Natural killer cell treated with Interleukin-12 subunit alpha and Interleukin-12 subunit beta and Interleukin-15 and Interleukin-18, amount 100 ng/mL, for 72 hours (primary cell): ENCODE results near the gene UBE2E3. TPM values are rescaled to one million over a fixed set of nuclear protein-coding genes. Genes with fewer than 3 reads are reported as not detected.
A peak's percentile ranks its signal among the peaks of the same experiment; 100 is the strongest.
"Not testable (repeated sequence)": the region's sequence is repeated elsewhere in the genome, so short reads cannot be mapped to it uniquely, and the experiment has no call there.

Experiments
- ATAC-seq, 2 donors: fragments of 150-1000 bp; cut with Tn5 transposase in 1 of 2; sonication (Bioruptor Pico), chemical (Tn5 transposase) in 1 of 2; 2 replicates each; pipeline ENCODE4 v1.10.0; 2021
- DNase-seq: peaks from one replicate; pipeline ENCODE4 v3.0.0; 2022; ENCODE audit warnings: low spot score
- H3K27ac Mint-ChIP-seq, 2 donors: 1 replicate in 1 of 2; 2 replicates in 1 of 2; pipeline ENCODE4 v1.8.0; 2022; ENCODE audit warnings: mixed read lengths in 2 of 2, mild to moderate bottlenecking in 1 of 2, moderate library complexity in 1 of 2
- H3K27me3 Mint-ChIP-seq, 2 donors: 1 replicate in 1 of 2; 2 replicates in 1 of 2; pipeline ENCODE4 v1.8.0; 2022; ENCODE audit warnings: mixed read lengths in 2 of 2
- H3K36me3 Mint-ChIP-seq: one replicate; pipeline ENCODE4 v1.8.0; 2022; ENCODE audit warnings: mixed read lengths
- H3K4me1 Mint-ChIP-seq, 2 donors: 1 replicate in 1 of 2; 2 replicates in 1 of 2; pipeline ENCODE4 v1.8.0; 2022; ENCODE audit warnings: low read depth in 2 of 2, mixed read lengths in 2 of 2, mild to moderate bottlenecking in 1 of 2
- H3K4me3 Mint-ChIP-seq: one replicate; pipeline ENCODE4 v1.8.0; 2022; ENCODE audit warnings: mixed read lengths
- H3K9me3 Mint-ChIP-seq: 2 replicates; pipeline ENCODE4 v1.8.0; 2022; ENCODE audit warnings: mixed read lengths
- total RNA-seq, 2 donors: library from RNA; stranded (reverse); gene quantifications; one replicate each; pipeline ENCODE4 v1.2.3, GENCODE V29; 2022

Gene UBE2E3
- total RNA-seq = 10 to 100 TPM; 36.5 to 39.1 TPM

DNA sequence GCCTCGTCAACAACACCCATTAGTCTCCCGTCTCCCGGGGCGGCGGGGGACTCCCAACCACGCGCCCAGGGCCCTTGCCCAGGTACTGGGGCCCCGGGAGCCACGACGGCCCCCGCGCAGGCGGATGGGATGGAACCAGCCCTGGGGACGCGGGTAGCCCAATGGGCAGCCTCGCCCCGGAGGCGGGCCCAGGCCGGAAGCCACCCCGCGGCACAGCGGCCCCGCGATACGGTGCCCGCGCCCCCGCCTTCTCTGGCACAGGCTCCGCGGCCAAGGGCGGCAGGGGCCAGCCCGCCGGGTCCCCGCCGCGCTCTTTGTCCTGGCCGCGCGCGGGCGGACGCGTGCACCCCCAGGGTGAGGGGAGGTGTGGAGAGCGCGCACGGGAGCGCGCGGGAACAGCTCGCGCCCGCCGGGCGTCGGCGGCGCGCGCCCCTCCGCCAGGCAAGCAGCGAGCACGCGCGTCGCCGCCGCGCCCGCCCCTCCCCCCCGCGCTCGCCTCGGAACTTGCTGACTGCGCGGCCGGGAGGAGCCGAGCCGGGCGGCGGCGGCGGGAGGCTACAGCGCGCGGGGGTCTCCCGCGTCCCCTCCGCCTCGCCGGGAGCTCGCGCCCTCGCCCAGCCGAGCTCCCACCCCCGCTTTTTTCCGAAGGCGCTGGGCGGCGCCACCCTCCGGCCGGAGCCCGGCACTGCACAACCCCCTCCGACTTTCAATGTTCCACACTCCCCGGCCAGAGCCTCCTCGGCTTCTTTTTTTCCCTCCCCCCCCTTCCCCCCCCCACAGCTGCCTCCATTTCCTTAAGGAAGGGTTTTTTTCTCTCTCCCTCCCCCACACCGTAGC is at the start of gene UBE2E3:
Gene UBE2E3, plus strand, starts transcription at position 500 of the 837 bp plus-strand sequence. CDS start 1,438 bp downstream, outside the sequence.
- no peaks in the 10 kb centered on the region for H3K9me3 Mint-ChIP-seq
- peaks cover 18% of the 10 kb centered on the region for H3K36me3 Mint-ChIP-seq
- peak within 1 kb of the TSS; percentile 97 for H3K4me3 Mint-ChIP-seq
- ATAC-seq = peak; percentile 93 to 94
- H3K27me3 Mint-ChIP-seq = peaks cover 0 to 3% of the 10 kb centered on the region in 2 donors
- H3K27ac Mint-ChIP-seq = peak within 1 kb of the TSS; percentile 82 to 96
- peak; percentile 86 for DNase-seq
- H3K4me1 Mint-ChIP-seq = peaks cover 25 to 40% of the 10 kb centered on the region in 2 donors

DNA sequence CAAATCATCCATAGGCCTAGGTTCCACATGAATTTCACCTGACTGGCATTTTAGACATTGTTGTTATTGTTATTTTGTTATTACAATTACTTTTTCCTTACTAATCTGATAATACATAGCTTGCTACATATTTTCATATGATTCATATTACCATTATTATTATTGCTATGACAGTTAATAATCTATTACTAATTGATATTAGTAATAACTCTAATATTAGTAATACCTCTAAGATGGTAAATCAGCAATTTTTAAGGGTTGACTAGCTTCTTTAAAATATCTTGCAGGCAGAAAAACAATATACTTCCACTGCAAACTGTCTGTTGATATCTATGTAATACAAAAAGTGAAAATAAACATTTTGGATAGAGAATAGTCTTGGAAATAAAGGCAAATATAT is 48.6 kb upstream of the UBE2E3 start:
- Mint-ChIP-seq H3K4me1 (no peaks in the 10 kb centered on the region), H3K36me3 (no peaks in the 10 kb centered on the region)

DNA sequence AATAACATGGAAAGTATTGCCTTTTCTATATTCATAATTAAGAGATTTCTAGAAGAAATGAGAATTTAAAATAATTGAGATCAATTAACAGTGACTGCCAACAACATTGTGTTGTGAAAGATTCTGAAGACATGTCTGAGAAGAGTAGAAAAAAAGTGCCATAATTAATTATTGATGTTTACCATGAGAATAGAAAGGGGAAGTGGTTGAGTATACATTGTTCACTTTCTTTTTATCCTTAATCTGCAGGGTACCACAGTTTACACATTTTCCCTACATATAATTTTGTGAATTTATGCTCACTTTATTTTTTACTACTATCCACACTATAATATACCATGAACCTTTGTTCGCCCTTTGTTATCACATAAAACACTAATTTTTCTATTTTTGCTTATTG is 47.1 kb upstream of the UBE2E3 start:
- DNase-seq = no peak
- Mint-ChIP-seq H3K4me1 (peaks cover 9 to 11% of the 10 kb centered on the region in 2 donors), H3K36me3 (peaks cover 9% of the 10 kb centered on the region), H3K27me3 (peaks cover 7 to 10% of the 10 kb centered on the region in 2 donors), H3K4me3 (no peak overlapping the region), H3K9me3 (peaks cover 4% of the 10 kb centered on the region), H3K27ac (no peak overlapping the region)
- no peak for ATAC-seq

More for the DNA sequence above, 48.6 kb upstream of the UBE2E3 start:
- no peaks in the 10 kb centered on the region for H3K9me3 Mint-ChIP-seq
- H3K27ac Mint-ChIP-seq = no peak overlapping the region
- DNase-seq = no peak
- no peak overlapping the region for H3K4me3 Mint-ChIP-seq
- ATAC-seq = no peak
- peaks cover 14 to 24% of the 10 kb centered on the region in 2 donors for H3K27me3 Mint-ChIP-seq

DNA sequence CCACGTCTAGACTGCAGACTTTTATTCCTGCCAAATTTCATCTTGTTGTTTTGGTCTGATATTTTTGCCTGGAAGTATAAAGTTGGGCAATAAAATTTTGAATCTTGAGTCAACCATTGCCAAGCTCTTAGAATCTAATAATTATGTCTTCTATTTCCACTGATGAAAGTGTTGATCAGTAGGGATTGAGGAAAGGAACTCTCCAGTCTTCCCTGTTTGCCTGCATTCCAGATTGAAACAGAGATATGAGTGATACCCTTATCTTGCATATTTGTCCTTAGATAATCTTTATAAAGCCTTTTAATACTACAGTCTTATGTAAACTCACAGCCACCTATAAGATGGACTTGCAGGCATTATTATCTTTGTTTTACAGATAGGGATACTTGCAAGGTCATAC is 45.5 kb upstream of the UBE2E3 start:
- peaks cover 10 to 11% of the 10 kb centered on the region in 2 donors for H3K27me3 Mint-ChIP-seq

DNA sequence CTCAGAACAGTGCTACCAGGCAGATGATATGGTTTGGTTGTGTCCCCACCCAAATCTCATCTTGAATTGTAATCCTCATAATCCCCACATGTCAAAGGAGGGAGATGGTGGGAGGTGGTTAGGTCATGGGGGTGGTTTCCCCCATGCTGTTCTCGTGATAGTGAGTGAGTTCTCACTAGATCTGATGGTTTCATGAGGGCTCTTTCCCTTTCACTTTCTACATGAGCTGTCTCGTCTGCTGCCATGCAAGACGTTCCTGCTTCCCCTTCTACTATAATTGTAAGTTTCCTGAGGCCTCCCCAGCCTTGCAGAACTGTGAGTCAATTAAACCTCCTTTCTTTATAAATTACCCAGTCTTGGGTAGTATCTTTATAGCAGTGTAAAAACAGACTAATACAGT is 42.9 kb upstream of the UBE2E3 start:
- ATAC-seq = peak; percentile 73 to 92
- H3K4me1 Mint-ChIP-seq = peaks cover 16 to 17% of the 10 kb centered on the region in 2 donors

More for the DNA sequence above, 45.5 kb upstream of the UBE2E3 start:
- DNase-seq = no peak
- peaks cover 16% of the 10 kb centered on the region for H3K36me3 Mint-ChIP-seq
- no peak for ATAC-seq
- H3K9me3 Mint-ChIP-seq = peaks cover 5% of the 10 kb centered on the region
- no peak overlapping the region for H3K4me3 Mint-ChIP-seq
- H3K4me1 Mint-ChIP-seq = peaks cover 14 to 17% of the 10 kb centered on the region in 2 donors
- no peak overlapping the region for H3K27ac Mint-ChIP-seq

DNA sequence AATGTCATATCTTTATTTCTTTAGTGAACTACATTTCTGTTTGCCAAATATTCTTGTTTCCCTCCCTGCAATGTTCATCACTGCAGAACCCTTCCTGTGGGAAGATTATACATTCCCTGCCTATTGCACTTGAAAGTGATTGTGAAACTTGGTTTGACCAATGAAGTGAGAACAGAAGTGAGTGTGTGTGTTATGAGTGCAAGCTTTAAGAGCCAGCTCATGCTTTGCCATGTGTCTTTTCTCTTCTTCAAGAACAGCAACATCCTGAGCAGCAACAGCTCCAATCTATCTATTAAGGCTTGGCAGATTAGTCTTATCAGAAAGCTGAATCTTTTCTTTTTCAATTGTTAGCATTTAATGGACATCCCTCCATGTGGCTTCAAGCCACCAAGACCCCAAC is 42.0 kb upstream of the UBE2E3 start:
- Mint-ChIP-seq H3K27ac (no peak overlapping the region), H3K4me3 (no peak overlapping the region), H3K4me1 (peaks cover 16 to 17% of the 10 kb centered on the region in 2 donors), H3K36me3 (peaks cover 19% of the 10 kb centered on the region), H3K27me3 (peaks cover 13 to 15% of the 10 kb centered on the region in 2 donors), H3K9me3 (peaks cover 6% of the 10 kb centered on the region)
- DNase-seq = no peak
- ATAC-seq = peak in 1 of 2 donors; percentile 64

More for the DNA sequence above, 42.9 kb upstream of the UBE2E3 start:
- not testable (repeated sequence) for H3K9me3 Mint-ChIP-seq, H3K4me3 Mint-ChIP-seq
- Mint-ChIP-seq H3K27ac (peak overlapping the region in 1 of 2 donors; percentile 76), H3K27me3 (peaks cover 13 to 15% of the 10 kb centered on the region in 2 donors), H3K36me3 (peaks cover 19% of the 10 kb centered on the region)
- peak; percentile 67 for DNase-seq

DNA sequence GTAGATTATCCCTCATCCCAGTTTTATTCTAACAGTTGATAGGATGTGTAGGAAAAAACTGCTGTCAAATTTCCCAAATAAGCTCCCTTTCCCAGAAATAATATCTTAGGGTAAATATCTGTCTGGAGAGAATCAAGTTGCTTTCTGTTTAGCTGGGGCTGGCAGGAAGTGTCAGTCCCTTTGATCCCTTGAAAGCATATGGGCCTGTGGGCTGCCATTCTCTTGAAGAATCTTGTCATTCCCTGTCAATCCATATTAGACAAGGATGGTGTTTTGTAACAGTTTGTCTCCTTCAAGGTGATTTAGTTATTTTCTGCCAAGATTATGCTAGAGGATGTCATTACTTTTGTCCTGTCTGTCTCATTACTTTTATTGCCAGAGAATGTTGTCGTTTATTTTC is 37.1 kb upstream of the UBE2E3 start:
- Mint-ChIP-seq H3K4me3 (no peak overlapping the region), H3K27ac (no peak overlapping the region), H3K36me3 (peaks cover 10% of the 10 kb centered on the region), H3K4me1 (peaks cover 6 to 7% of the 10 kb centered on the region in 2 donors), H3K9me3 (peaks cover 2% of the 10 kb centered on the region), H3K27me3 (peaks cover 23 to 27% of the 10 kb centered on the region in 2 donors)
- DNase-seq (no peak), ATAC-seq (no peak)

DNA sequence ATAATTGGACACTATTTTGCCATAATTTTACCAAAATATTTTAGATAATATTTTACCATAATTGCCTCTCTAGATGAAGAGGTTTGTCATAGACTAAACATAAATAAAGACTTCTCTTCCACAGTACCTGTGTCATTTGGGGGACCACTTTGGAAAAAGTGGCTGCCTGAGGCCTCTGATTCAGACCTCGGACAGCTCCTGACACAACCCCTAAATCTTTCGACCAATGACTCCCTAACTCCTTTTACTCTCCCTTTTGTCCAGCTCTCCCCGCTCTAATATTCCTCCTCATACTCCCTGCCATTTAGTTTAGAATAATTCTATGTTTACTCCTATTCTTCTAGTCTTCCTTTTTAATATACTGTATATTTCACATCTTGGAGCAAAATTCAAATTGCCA is 36.0 kb upstream of the UBE2E3 start:
- ATAC-seq (no peak), DNase-seq (no peak)
- Mint-ChIP-seq H3K4me3 (no peak overlapping the region), H3K36me3 (peaks cover 8% of the 10 kb centered on the region), H3K4me1 (peaks cover 0 to 7% of the 10 kb centered on the region in 2 donors), H3K9me3 (peaks cover 2% of the 10 kb centered on the region), H3K27me3 (peaks cover 24 to 34% of the 10 kb centered on the region in 2 donors), H3K27ac (no peak overlapping the region)

DNA sequence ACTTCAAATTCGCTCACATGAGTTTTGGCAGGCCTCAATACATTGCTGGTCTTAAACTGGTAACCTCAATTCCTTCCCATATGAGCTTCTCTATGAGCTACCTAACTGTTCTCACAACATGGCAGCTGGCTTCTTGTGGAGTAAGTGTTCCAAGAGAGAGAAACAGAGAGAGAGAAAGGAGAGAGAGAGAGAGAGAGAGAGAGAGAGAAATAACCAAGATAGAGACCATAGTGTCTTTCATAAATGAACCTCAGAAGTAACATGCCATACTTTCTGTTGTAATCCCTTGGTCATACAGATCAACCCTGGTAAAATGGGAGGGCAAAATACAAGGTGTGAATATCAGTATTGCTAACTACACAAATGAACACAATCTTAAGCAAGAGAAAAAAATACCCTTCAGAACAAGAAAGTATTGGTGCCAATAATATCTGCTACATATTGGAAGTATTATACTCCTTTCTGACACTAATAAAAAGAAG is 33.2 kb upstream of the UBE2E3 start:
- Mint-ChIP-seq H3K36me3 (no peaks in the 10 kb centered on the region), H3K4me3 (no peak overlapping the region), H3K4me1 (peaks cover 3 to 6% of the 10 kb centered on the region in 2 donors), H3K27me3 (peaks cover 25 to 50% of the 10 kb centered on the region in 2 donors), H3K9me3 (no peaks in the 10 kb centered on the region), H3K27ac (no peak overlapping the region)
- peak; percentile 64 to 68 for ATAC-seq
- no peak for DNase-seq

DNA sequence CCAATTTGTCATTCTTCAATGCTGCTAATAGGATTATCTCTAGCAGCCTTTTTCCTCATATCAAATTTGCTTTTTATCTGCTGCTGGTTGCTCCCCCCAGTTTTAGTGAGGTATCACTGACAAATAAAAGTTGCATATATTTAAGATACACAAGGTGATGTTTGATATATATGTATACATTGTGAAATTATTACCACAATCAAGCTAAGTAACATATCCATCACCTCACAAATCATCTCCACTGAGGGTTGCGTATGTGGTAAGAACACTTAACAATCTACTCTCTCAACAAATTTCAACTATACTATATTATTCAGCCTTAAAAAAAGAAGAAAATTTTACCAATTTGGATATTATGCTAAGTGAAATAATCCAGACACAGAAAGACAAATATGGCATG is 30.5 kb upstream of the UBE2E3 start:
- H3K4me3 Mint-ChIP-seq = no peak overlapping the region
- H3K9me3 Mint-ChIP-seq = no peaks in the 10 kb centered on the region
- peaks cover 3 to 6% of the 10 kb centered on the region in 2 donors for H3K4me1 Mint-ChIP-seq
- H3K36me3 Mint-ChIP-seq = no peaks in the 10 kb centered on the region
- peaks cover 26 to 45% of the 10 kb centered on the region in 2 donors for H3K27me3 Mint-ChIP-seq
- no peak overlapping the region for H3K27ac Mint-ChIP-seq
- ATAC-seq = no peak
- DNase-seq = no peak

DNA sequence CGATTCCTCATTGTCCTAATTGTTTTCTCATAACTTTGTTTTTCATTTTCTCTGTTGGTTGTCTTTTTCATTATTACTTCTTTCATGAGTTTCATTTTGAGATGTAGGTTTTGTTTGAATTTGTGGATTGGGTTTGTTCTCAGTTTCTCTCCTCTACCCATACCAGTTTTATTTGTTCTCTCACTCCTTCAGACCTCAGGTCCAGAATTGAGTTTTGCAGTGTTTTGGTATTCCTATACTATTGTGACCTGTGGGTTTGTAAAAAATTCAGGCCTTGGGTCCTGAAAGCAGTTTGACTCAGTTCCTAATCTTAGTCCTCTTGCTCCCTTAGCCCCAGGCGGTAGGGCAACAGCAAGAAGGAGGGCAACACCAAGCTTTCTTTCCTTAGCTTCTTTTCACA is 28.3 kb upstream of the UBE2E3 start:
- H3K36me3 Mint-ChIP-seq = no peaks in the 10 kb centered on the region
- H3K4me3 Mint-ChIP-seq = no peak overlapping the region
- ATAC-seq (peak in 1 of 2 donors; percentile 73), DNase-seq (no peak)
- no peaks in the 10 kb centered on the region for H3K9me3 Mint-ChIP-seq
- peaks cover 3 to 6% of the 10 kb centered on the region in 2 donors for H3K4me1 Mint-ChIP-seq
- peaks cover 26 to 42% of the 10 kb centered on the region in 2 donors for H3K27me3 Mint-ChIP-seq
- H3K27ac Mint-ChIP-seq = no peak overlapping the region

DNA sequence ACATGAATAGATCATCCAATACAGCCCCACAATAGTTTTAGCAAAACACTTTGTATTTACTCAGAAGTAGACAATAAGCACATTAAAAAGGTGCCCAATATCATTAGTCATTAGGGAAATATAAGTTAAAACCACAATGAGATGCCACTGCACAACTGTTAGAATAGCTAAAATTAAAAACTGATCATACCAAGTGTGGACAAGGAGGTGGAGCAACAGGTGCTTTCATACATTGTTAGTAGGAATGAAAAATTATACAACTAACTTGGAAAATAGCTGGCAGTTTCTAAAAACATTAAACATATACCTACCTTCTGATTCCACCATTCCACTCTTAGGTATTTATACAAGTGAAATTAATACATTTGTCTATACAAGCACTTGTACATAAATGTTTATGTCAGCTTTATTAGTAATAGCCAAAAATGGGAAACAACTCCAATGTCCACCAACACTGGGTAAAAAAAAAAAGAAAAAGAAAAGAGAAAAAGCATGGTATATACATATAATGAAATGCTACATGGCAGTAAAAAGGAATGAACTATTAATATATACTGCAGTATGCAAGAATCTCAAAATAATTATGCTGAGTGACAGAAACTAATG is 27.6 kb upstream of the UBE2E3 start:
- DNase-seq (no peak), ATAC-seq (no peak)
- H3K4me3 Mint-ChIP-seq = no peak overlapping the region
- H3K4me1 Mint-ChIP-seq = peaks cover 3 to 6% of the 10 kb centered on the region in 2 donors
- peaks cover 26 to 42% of the 10 kb centered on the region in 2 donors for H3K27me3 Mint-ChIP-seq
- no peaks in the 10 kb centered on the region for H3K9me3 Mint-ChIP-seq
- no peak overlapping the region for H3K27ac Mint-ChIP-seq
- no peaks in the 10 kb centered on the region for H3K36me3 Mint-ChIP-seq

DNA sequence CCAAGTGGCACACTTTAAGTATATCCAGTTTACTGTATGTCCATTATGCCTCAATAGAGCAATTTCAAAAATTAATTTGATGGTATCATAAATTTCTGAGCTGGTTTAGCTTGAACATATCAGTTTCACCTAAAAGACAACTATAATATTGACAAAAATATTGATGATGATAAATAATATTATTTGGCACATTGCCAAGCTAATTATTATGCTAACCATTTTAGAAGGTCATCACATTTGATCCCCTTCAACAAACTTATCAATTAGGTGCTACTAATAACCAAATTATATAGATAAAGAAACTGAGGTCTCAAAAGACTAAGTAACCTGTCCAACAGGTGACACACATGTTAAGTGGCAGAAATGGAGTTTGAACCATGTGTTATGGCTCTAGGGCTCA is 26.9 kb upstream of the UBE2E3 start:
- Mint-ChIP-seq H3K36me3 (no peaks in the 10 kb centered on the region), H3K27ac (no peak overlapping the region), H3K9me3 (no peaks in the 10 kb centered on the region), H3K27me3 (peaks cover 23 to 38% of the 10 kb centered on the region in 2 donors), H3K4me1 (peaks cover 3 to 6% of the 10 kb centered on the region in 2 donors), H3K4me3 (no peak overlapping the region)
- DNase-seq (no peak), ATAC-seq (no peak)

DNA sequence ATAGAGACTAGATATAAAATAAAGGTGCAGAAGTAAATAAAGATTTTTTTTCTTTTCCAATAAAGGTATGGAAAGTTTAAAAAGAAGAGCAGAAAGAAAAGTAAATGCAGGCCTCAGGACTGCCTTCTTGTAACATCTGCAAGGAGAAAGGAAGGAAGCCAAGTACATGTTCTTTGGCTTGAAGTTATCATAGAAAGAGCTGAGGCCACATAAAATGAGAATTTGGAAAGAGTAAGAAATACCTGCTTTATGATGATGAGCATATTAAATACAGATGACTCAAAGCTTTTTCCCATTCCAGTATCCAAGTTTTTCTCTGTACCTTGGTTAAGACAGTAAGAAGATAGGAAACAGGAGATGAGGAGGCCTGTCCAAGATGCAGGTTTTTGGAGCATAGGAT is 25.3 kb upstream of the UBE2E3 start:
- no peaks in the 10 kb centered on the region for H3K36me3 Mint-ChIP-seq
- H3K4me1 Mint-ChIP-seq = peaks cover 3 to 6% of the 10 kb centered on the region in 2 donors
- H3K9me3 Mint-ChIP-seq = no peaks in the 10 kb centered on the region
- ATAC-seq = no peak
- H3K27ac Mint-ChIP-seq = no peak overlapping the region
- H3K27me3 Mint-ChIP-seq = peaks cover 23 to 33% of the 10 kb centered on the region in 2 donors
- no peak overlapping the region for H3K4me3 Mint-ChIP-seq
- DNase-seq = no peak
